ENCODE data around the gene SORCS3. TPM values are rescaled to one million over a fixed set of nuclear protein-coding genes. Genes with fewer than 3 reads are reported as not detected.

Gene SORCS3
- total RNA-seq, 1 donor from 2014 or later = 4.2 TPM

- no peaks in the 10 kb centered on the region for H3K9me3 Mint-ChIP-seq
- H3K27ac Mint-ChIP-seq = no peak overlapping the region
- DNase-seq (ENCODE audit: extremely low spot score, unreplicated experiment) = no peak
- no peak overlapping the region for H3K4me3 Mint-ChIP-seq
- TF ChIP-seq CTCF (conservative IDR thresholded peaks at IDR 0.05) = no peak
- no peaks in the 10 kb centered on the region for H3K27me3 Mint-ChIP-seq
- no peaks in the 10 kb centered on the region for H3K4me1 Mint-ChIP-seq (ENCODE audit: unreplicated experiment)
- no peaks in the 10 kb centered on the region for H3K36me3 Mint-ChIP-seq
These were observed 646.9 kb downstream of the SORCS3 start for GRCh38 chr10:105288026-105288425.

- no peak for DNase-seq (ENCODE audit: extremely low spot score, unreplicated experiment)
- Mint-ChIP-seq H3K27me3 (no peaks in the 10 kb centered on the region), H3K9me3 (no peaks in the 10 kb centered on the region), H3K4me3 (no peak overlapping the region), H3K36me3 (no peaks in the 10 kb centered on the region), H3K4me1 (ENCODE audit: unreplicated experiment) (no peaks in the 10 kb centered on the region), H3K27ac (no peak overlapping the region)
- TF ChIP-seq CTCF (conservative IDR thresholded peaks at IDR 0.05) = no peak
These were observed 647.5 kb downstream of the SORCS3 start for GRCh38 chr10:105288613-105289012.

GRCh38 chr10:105291571-105291970 is 650.5 kb downstream of the SORCS3 start:
- no peaks in the 10 kb centered on the region for H3K4me1 Mint-ChIP-seq (ENCODE audit: unreplicated experiment)

GRCh38 chr10:105292236-105292635 is 651.1 kb downstream of the SORCS3 start:
- H3K36me3 Mint-ChIP-seq = no peaks in the 10 kb centered on the region
- no peaks in the 10 kb centered on the region for H3K9me3 Mint-ChIP-seq
- TF ChIP-seq CTCF (conservative IDR thresholded peaks at IDR 0.05) = no peak
- no peak for DNase-seq (ENCODE audit: extremely low spot score, unreplicated experiment)
- no peak overlapping the region for H3K4me3 Mint-ChIP-seq
- no peaks in the 10 kb centered on the region for H3K27me3 Mint-ChIP-seq
- H3K4me1 Mint-ChIP-seq (ENCODE audit: unreplicated experiment) = no peaks in the 10 kb centered on the region
- no peak overlapping the region for H3K27ac Mint-ChIP-seq

More at GRCh38 chr10:105291571-105291970, 650.5 kb downstream of the SORCS3 start:
- Mint-ChIP-seq H3K36me3 (no peaks in the 10 kb centered on the region), H3K4me3 (no peak overlapping the region), H3K27me3 (no peaks in the 10 kb centered on the region), H3K27ac (no peak overlapping the region), H3K9me3 (no peaks in the 10 kb centered on the region)
- TF ChIP-seq CTCF (conservative IDR thresholded peaks at IDR 0.05) = no peak
- DNase-seq (ENCODE audit: extremely low spot score, unreplicated experiment) = no peak
